HG03521 (cell line): ENCODE results near the gene LIAS.

Source experiments
- ATAC-seq: cut with Tn5 transposase; IDR thresholded peaks from one replicate; pipeline ENCODE4 v1.9.1; 2021; ENCODE audit warnings: mild to moderate bottlenecking, moderate library complexity; ENCODE audit not compliant: unreplicated experiment

LIAS gene

DNA sequence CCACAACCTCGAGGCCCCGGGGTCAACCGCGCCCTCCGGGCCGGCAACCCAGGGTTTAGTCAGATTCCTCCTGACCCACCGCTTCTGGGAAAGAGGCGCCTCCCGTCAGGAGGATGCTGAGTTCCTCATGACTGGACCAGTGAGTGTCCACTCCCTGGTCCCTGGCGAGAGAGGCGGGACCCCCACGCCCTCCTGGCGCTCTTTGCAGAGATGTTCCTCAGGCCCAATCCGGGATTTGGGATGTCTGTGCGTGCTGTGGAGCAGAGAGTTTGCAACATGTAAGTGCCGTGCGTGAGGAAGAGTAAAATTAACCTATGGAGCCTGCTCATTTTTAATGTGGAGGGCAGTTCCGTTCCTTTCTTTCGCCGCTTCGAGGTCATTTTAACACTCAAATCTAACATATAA is 69.2 kb downstream of the LIAS start:
- ATAC-seq, result no peak
